Measurements from ENCODE around the gene JAG1.

- TF ChIP-seq ZNF274 (IDR thresholded peaks at IDR 0.05; ENCODE audit: low read depth, low read length) (no peak), SUZ12 (IDR thresholded peaks at IDR 0.05; ENCODE audit: extremely low read depth, insufficient read depth, insufficient read length) (no peak)
These were observed 22.9 kb upstream of the JAG1 start for GRCh38 chr20:10696650-10697049.

All from NT2/D1 (cell line).